Nephron (organoid): ENCODE results near the gene MFSD1.

ENCODE experiments used
- H3K27ac Mint-ChIP-seq, 3 experiments: 2 replicates each; pipeline ENCODE4 v1.8.0; 2020; ENCODE audit warnings: mixed read lengths in 3 of 3, mild to moderate bottlenecking in 2 of 3, moderate library complexity in 1 of 3
- H3K27me3 Mint-ChIP-seq: 2 replicates; pipeline ENCODE4 v1.8.0; 2021; ENCODE audit warnings: low read depth, mild to moderate bottlenecking, moderate library complexity, mixed read lengths
- H3K36me3 Mint-ChIP-seq: 2 replicates; pipeline ENCODE4 v1.8.0; 2020; ENCODE audit warnings: low read depth, mixed read lengths
- H3K4me1 Mint-ChIP-seq: 2 replicates; pipeline ENCODE4 v1.8.0; 2020; ENCODE audit warnings: mixed read lengths
- H3K4me3 Mint-ChIP-seq, 3 experiments: 2 replicates each; pipeline ENCODE4 v1.8.0; 2020; ENCODE audit warnings: mild to moderate bottlenecking in 3 of 3, mixed read lengths in 3 of 3, moderate library complexity in 2 of 3
- H3K9me3 Mint-ChIP-seq: 2 replicates; pipeline ENCODE4 v1.8.0; 2020; ENCODE audit warnings: mixed read lengths
- CTCF ChIP-seq, 3 experiments: fragments of 200-600 bp; sonication (generic); IDR thresholded peaks; one replicate each; pipeline ENCODE4 v1.5.0; 2021; ENCODE audit warnings: antibody characterized with exemption in 3 of 3; ENCODE audit not compliant: unreplicated experiment in 3 of 3

Gene MFSD1

GRCh38 chr3:158864492-158864891 is 62.6 kb downstream of the MFSD1 start:
- TF ChIP-seq CTCF (IDR thresholded peaks at IDR 0.05; ENCODE audit: unreplicated experiment in 3 of 3): no peak
- H3K27ac Mint-ChIP-seq: no peak overlapping the region
- no peaks in the 10 kb centered on the region for H3K27me3 Mint-ChIP-seq
- no peaks in the 10 kb centered on the region for H3K4me1 Mint-ChIP-seq
- no peak overlapping the region for H3K4me3 Mint-ChIP-seq
- no peaks in the 10 kb centered on the region for H3K36me3 Mint-ChIP-seq
- no peaks in the 10 kb centered on the region for H3K9me3 Mint-ChIP-seq

- peaks cover 4% of the 10 kb centered on the region for H3K27me3 Mint-ChIP-seq
- H3K27ac Mint-ChIP-seq: no peak overlapping the region
- no peaks in the 10 kb centered on the region for H3K36me3 Mint-ChIP-seq
- no peak overlapping the region for H3K4me3 Mint-ChIP-seq
- no peaks in the 10 kb centered on the region for H3K4me1 Mint-ChIP-seq
- H3K9me3 Mint-ChIP-seq: no peaks in the 10 kb centered on the region
- no peak for TF ChIP-seq CTCF (IDR thresholded peaks at IDR 0.05; ENCODE audit: unreplicated experiment in 3 of 3)
These were observed 73.8 kb downstream of the MFSD1 start for GRCh38 chr3:158875700-158876099.
